Astrocyte of the spinal cord (primary cell): Measurements from ENCODE around the gene CDC42SE2.
A peak's percentile ranks its signal among the peaks of the same experiment; 100 is the strongest.

Experiments used
- DNase-seq: peaks from one replicate; pipeline ENCODE4 v3.0.0; 2011; ENCODE audit warnings: low read depth, low spot score
- H3K4me3 ChIP-seq: 2 replicates; pipeline ENCODE4 v1.5.1; 2011; ENCODE audit warnings: low read depth, mild to moderate bottlenecking, low read length, moderate library complexity
- CTCF ChIP-seq: IDR thresholded peaks from 2 replicates; pipeline ENCODE4 v1.5.1; 2012; ENCODE audit warnings: low read depth, mild to moderate bottlenecking, low read length, inconsistent platforms
- in situ Hi-C: cut with HindIII; loops from 2 replicates; pipeline ENCODE4 v1.10.0; 2017; ENCODE audit warnings: low sequenced_read_pairs

CDC42SE2 gene

GRCh38 chr5:131296213-131296672 is 32.4 kb downstream of the CDC42SE2 start:
- TF ChIP-seq CTCF, result no peak
- in situ Hi-C loops, result no loop called here
- no peak overlapping the region for H3K4me3 ChIP-seq
- DNase-seq, result no peak

DNA sequence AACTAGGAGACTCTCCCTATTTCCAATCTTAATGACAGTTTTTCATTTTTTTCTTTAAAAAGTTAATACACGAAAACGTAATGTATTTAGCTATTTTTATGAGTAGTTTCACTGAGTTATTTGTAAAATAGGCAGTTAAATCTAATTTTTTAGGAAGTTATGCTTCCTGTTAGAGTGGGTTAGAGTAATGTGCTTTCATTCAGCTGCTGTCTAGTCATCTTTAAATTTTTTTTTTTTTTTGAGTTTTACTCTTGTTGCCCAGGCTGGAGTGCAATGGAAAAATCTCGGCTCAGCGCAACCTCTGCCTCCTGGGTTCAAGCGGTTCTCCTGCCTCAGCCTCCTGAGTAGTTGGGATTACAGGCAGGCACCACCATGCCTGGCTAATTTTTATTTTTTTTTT is 34.0 kb downstream of the CDC42SE2 start:
- TF ChIP-seq CTCF, result no peak
- in situ Hi-C loops, result no loop called here
- H3K4me3 ChIP-seq, result no peak overlapping the region
- no peak for DNase-seq

- in situ Hi-C loops, result no loop called here
These were observed 35.6 kb downstream of the CDC42SE2 start for GRCh38 chr5:131299465-131299864.

GRCh38 chr5:131302506-131302905 is 38.7 kb downstream of the CDC42SE2 start:
- no peak for TF ChIP-seq CTCF
- H3K4me3 ChIP-seq, result no peak overlapping the region
- DNase-seq, result no peak
- in situ Hi-C loops, result no loop called here

More at GRCh38 chr5:131299465-131299864, 35.6 kb downstream of the CDC42SE2 start:
- no peak overlapping the region for H3K4me3 ChIP-seq
- TF ChIP-seq CTCF, result no peak
- no peak for DNase-seq

DNA sequence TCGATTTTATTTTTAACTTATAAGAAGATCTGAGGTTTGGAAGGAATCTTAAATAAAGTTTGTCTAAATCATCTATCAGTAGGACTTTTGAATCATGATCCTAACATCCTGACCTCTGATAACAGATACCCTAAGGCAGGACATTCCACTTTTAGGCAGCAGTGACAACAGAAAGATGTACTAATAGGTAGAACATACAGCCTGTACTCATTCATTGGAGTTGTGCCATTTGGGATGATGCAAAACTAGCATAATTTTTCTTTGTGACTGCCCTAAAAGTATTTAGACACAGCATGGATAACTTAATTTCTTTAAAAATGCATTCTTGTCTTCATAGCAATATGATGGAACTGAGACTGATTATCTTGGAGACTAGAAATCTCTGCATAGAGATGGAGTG is 39.7 kb downstream of the CDC42SE2 start:
- no peak for TF ChIP-seq CTCF

DNA sequence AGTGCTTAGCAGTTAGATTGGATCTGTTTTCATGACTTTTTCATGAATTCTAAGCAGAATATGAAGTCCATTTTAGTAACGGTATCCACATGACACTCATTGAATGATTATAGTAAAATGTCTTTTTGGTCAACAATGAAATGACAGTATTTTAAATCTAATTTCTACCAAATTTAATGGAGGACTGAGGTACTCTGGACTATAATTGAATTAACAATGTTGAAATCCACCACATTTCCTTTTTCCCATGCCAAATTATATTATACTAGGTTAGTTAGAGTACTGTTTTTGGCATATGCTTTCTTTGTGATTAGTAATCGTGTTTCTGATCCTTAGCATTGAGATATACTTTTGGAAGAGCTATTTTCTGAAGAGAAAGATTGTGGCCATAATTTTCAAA is 40.6 kb downstream of the CDC42SE2 start:
- DNase-seq, result no peak
- H3K4me3 ChIP-seq, result no peak overlapping the region
- no peak for TF ChIP-seq CTCF
- in situ Hi-C loops, result no loop called here

More for the DNA sequence above, 39.7 kb downstream of the CDC42SE2 start:
- no peak overlapping the region for H3K4me3 ChIP-seq
- in situ Hi-C loops, result no loop called here
- peak; percentile 59 for DNase-seq
